H54 (cell line): ENCODE results near the gene HHIP.
"Not testable (repeated sequence)": the region's sequence is repeated elsewhere in the genome, so short reads cannot be mapped to it uniquely, and the experiment has no call there.

Experiments
- DNase-seq: peaks from one replicate; pipeline ENCODE4 v3.0.0; 2011; ENCODE audit warnings: low spot score, mixed read lengths; ENCODE audit not compliant: insufficient read length
- FAIRE-seq: peaks from 3 replicates; lab custom pipeline; 2011; peaks lifted over from hg19 to GRCh38; lab: Jason Lieb, UNC
- POLR2A ChIP-seq: IDR thresholded peaks from 2 replicates; pipeline ENCODE4 v1.6.1; 2011; ENCODE audit warnings: low read depth, mild to moderate bottlenecking, low read length

The HHIP gene

GRCh38 chr4:144729175-144729574 lies 83.2 kb downstream of the HHIP start:
- DNase-seq (no peak), FAIRE-seq (no peak)
- no peak for TF ChIP-seq POLR2A

- FAIRE-seq = no peak
These were observed 86.8 kb downstream of the HHIP start for GRCh38 chr4:144732584-144733428.

GRCh38 chr4:144733566-144733965 lies 87.6 kb downstream of the HHIP start:
- DNase-seq = no peak
- TF ChIP-seq POLR2A = no peak
- no peak for FAIRE-seq

More at GRCh38 chr4:144732584-144733428, 86.8 kb downstream of the HHIP start:
- DNase-seq = no peak
- no peak for TF ChIP-seq POLR2A

GRCh38 chr4:144734522-144734921 lies 88.6 kb downstream of the HHIP start:
- FAIRE-seq (peak; percentile 50), DNase-seq (peak; percentile 2)
- TF ChIP-seq POLR2A = no peak

GRCh38 chr4:144738649-144739048 lies 92.7 kb downstream of the HHIP start:
- TF ChIP-seq POLR2A = no peak
- FAIRE-seq (no peak), DNase-seq (no peak)

- FAIRE-seq (no peak), DNase-seq (no peak)
- no peak for TF ChIP-seq POLR2A
These were observed 93.6 kb downstream of the HHIP start for GRCh38 chr4:144739511-144740033.

- FAIRE-seq (no peak), DNase-seq (no peak)
- TF ChIP-seq POLR2A = no peak
These were observed 94.4 kb downstream of the HHIP start for GRCh38 chr4:144740316-144740715.

GRCh38 chr4:144748814-144749555 lies 103.0 kb downstream of the HHIP start:
- DNase-seq = no peak
- TF ChIP-seq POLR2A = no peak
- FAIRE-seq = no peak

- FAIRE-seq = no peak
- no peak for DNase-seq
- no peak for TF ChIP-seq POLR2A
These were observed 104.4 kb downstream of the HHIP start for GRCh38 chr4:144750348-144750747.

- TF ChIP-seq POLR2A = no peak
- FAIRE-seq (no peak), DNase-seq (no peak)
These were observed 108.8 kb downstream of the HHIP start for GRCh38 chr4:144754562-144755410.

GRCh38 chr4:144757969-144758368 lies 112.0 kb downstream of the HHIP start:
- FAIRE-seq (no peak), DNase-seq (no peak)
- no peak for TF ChIP-seq POLR2A

- not testable (repeated sequence) for FAIRE-seq, DNase-seq
These were observed 122.9 kb downstream of the HHIP start for GRCh38 chr4:144768809-144769208.

GRCh38 chr4:144778364-144778763 lies 132.4 kb downstream of the HHIP start:
- no peak for DNase-seq

GRCh38 chr4:144782345-144782744 lies 136.4 kb downstream of the HHIP start:
- no peak for FAIRE-seq
- TF ChIP-seq POLR2A = no peak
- DNase-seq = no peak

More at GRCh38 chr4:144778364-144778763, 132.4 kb downstream of the HHIP start:
- FAIRE-seq = no peak
- TF ChIP-seq POLR2A = no peak
